IMR-90 (cell line): ENCODE measurements around the gene TRAPPC3L. TPM values are rescaled to one million over a fixed set of nuclear protein-coding genes. Genes with fewer than 3 reads are reported as not detected.

Experiments used
- ATAC-seq: fragments of 200-7000 bp; cut with Tn5 transposase; 2 replicates; pipeline ENCODE4 v1.9.1; 2020; ENCODE audit warnings: low read depth, mild to moderate bottlenecking, moderate library complexity
- BruUV-seq: library from RNA; stranded (reverse); fragments of 400-500 nt; replicated peaks from 2 replicates; lab custom pipeline; 2021; lab: Mats Ljungman, UMichigan
- CTCF ChIA-PET: fragments of 300-600 bp; formaldehyde crosslinking; extraction: SDS; loops from one replicate; lab custom pipeline; 2021; ENCODE audit warnings: antibody characterized with exemption; lab: Yijun Ruan, JAX
- POLR2A ChIA-PET: fragments of 300-600 bp; sonication (Branson Sonifier 250); formaldehyde crosslinking; loops from one replicate; lab custom pipeline; 2022; ENCODE audit warnings: antibody characterized with exemption; ENCODE audit not compliant: unreplicated experiment; lab: Charles Lee
- DNase-seq: peaks from one replicate; pipeline ENCODE4 v3.0.0; 2013
- H2AFZ ChIP-seq: replicated peaks from 2 replicates; pipeline ENCODE3; 2013; ENCODE audit warnings: low read length, mild to moderate bottlenecking; ENCODE audit not compliant: poor library complexity
- H2AK5ac ChIP-seq: 2 replicates; pipeline ENCODE4 v1.6.1; 2013; ENCODE audit warnings: low read depth, low read length, inconsistent platforms
- H2AK9ac ChIP-seq: replicated peaks from 2 replicates; pipeline ENCODE3; 2013; ENCODE audit warnings: mild to moderate bottlenecking, low read depth, low read length, moderate library complexity; ENCODE audit not compliant: poor library complexity
- H2BK120ac ChIP-seq: 2 replicates; pipeline ENCODE4 v1.6.1; 2013; ENCODE audit warnings: low read depth, low read length, inconsistent platforms
- H2BK15ac ChIP-seq: 3 replicates; pipeline ENCODE4 v1.6.1; 2013; ENCODE audit warnings: low read depth, low read length, inconsistent platforms
- H2BK20ac ChIP-seq: 2 replicates; pipeline ENCODE4 v1.6.1; 2013; ENCODE audit warnings: low read depth, mild to moderate bottlenecking, inconsistent platforms, low read length, moderate library complexity
- H2BK5ac ChIP-seq: 2 replicates; pipeline ENCODE4 v1.6.1; 2013; ENCODE audit warnings: mild to moderate bottlenecking, low read depth, low read length, inconsistent platforms; ENCODE audit not compliant: poor library complexity, severe bottlenecking
- H3K14ac ChIP-seq: replicated peaks from 2 replicates; pipeline ENCODE4 v1.6.1; 2013; ENCODE audit warnings: low read depth, low read length, inconsistent platforms
- H3K18ac ChIP-seq: 2 replicates; pipeline ENCODE4 v1.6.1; 2013; ENCODE audit warnings: low read depth, low read length, control low read depth
- H3K23ac ChIP-seq: 2 replicates; pipeline ENCODE4 v1.6.1; 2013; ENCODE audit warnings: low read depth, low read length, inconsistent platforms
- H3K27ac ChIP-seq: 2 replicates; pipeline ENCODE4 v1.5.1; 2013; ENCODE audit warnings: mild to moderate bottlenecking, control low read depth, low read length; ENCODE audit not compliant: insufficient read depth
- H3K27me3 ChIP-seq: 2 replicates; pipeline ENCODE4 v1.6.1; 2013; ENCODE audit warnings: low read length; ENCODE audit not compliant: control insufficient read depth, insufficient read depth
- H3K36me3 ChIP-seq: 2 replicates; pipeline ENCODE4 v1.6.1; 2013; ENCODE audit warnings: low read length, mixed read lengths; ENCODE audit not compliant: control insufficient read depth, insufficient read depth
- H3K4ac ChIP-seq: 2 replicates; pipeline ENCODE4 v1.6.1; 2013; ENCODE audit warnings: low read depth, low read length, inconsistent platforms
- H3K4me1 ChIP-seq: 2 replicates; pipeline ENCODE4 v1.6.1; 2013; ENCODE audit warnings: low read length, mixed read lengths; ENCODE audit not compliant: control insufficient read depth, insufficient read depth
- H3K4me2 ChIP-seq: 2 replicates; pipeline ENCODE4 v1.6.1; 2013; ENCODE audit warnings: low read depth, mild to moderate bottlenecking, control low read depth, low read length, moderate library complexity
- H3K4me3 ChIP-seq: 2 replicates; pipeline ENCODE4 v1.5.1; 2013; ENCODE audit warnings: low read depth, mild to moderate bottlenecking, control low read depth, low read length, moderate library complexity; ENCODE audit not compliant: insufficient read depth
- H3K56ac ChIP-seq: 2 replicates; pipeline ENCODE4 v1.6.1; 2013; ENCODE audit warnings: low read length, inconsistent platforms; ENCODE audit not compliant: insufficient read depth; ENCODE audit errors: extremely low read depth
- H3K79me1 ChIP-seq, 2 experiments: 2 replicates each; pipeline ENCODE4 v1.6.1; 2013; ENCODE audit warnings: low read length in 2 of 2, inconsistent platforms in 1 of 2, low read depth in 1 of 2
- H3K9ac ChIP-seq: 2 replicates; pipeline ENCODE4 v1.6.1; 2013; ENCODE audit warnings: low read depth, low read length, control low read depth
- H3K9me1 ChIP-seq: 2 replicates; pipeline ENCODE4 v1.6.1; 2013; ENCODE audit warnings: low read length, inconsistent platforms; ENCODE audit not compliant: insufficient read depth
- H3K9me3 ChIP-seq: 2 replicates; pipeline ENCODE4 v1.6.1; 2013; ENCODE audit warnings: low read length; ENCODE audit not compliant: control insufficient read depth, insufficient read depth
- H4K20me1 ChIP-seq: 2 replicates; pipeline ENCODE4 v1.6.1; 2013; ENCODE audit warnings: low read length, inconsistent platforms; ENCODE audit not compliant: insufficient read depth
- H4K5ac ChIP-seq: 2 replicates; pipeline ENCODE4 v1.6.1; 2013; ENCODE audit warnings: mild to moderate bottlenecking, low read depth, low read length, control low read depth
- H4K8ac ChIP-seq, 2 experiments: 2 replicates each; pipeline ENCODE4 v1.6.1; 2013; ENCODE audit warnings: low read depth in 2 of 2, low read length in 2 of 2, control low read depth in 1 of 2, inconsistent platforms in 1 of 2
- H4K91ac ChIP-seq: 2 replicates; pipeline ENCODE4 v1.6.1; 2013; ENCODE audit warnings: low read depth, low read length, inconsistent platforms; ENCODE audit not compliant: insufficient read depth
- CEBPB ChIP-seq: IDR thresholded peaks from 2 replicates; pipeline ENCODE4 v1.6.1; 2012; ENCODE audit warnings: low read depth, low read length, improper control_type of control experiment
- CHD1 ChIP-seq: IDR thresholded peaks from 2 replicates; pipeline ENCODE4 v1.6.1; 2012; ENCODE audit warnings: low read depth, low read length, improper control_type of control experiment
- MXI1 ChIP-seq: IDR thresholded peaks from 2 replicates; pipeline ENCODE4 v1.6.1; 2012; ENCODE audit warnings: low read depth, mild to moderate bottlenecking, low read length, moderate library complexity, borderline replicate concordance
- RFX5 ChIP-seq: IDR thresholded peaks from 2 replicates; pipeline ENCODE4 v1.8.0; 2012; ENCODE audit warnings: low read depth, mild to moderate bottlenecking, low read length, moderate library complexity
- WGBS, 2 experiments: methylation state at CpG; one replicate each; pipeline versions ENCODE4 v1.1.5 to v1.1.7; 2013; ENCODE audit warnings: missing lambda C conversion rate in 2 of 2; ENCODE audit not compliant: insufficient read length in 1 of 2; ENCODE audit errors: extremely low coverage in 2 of 2; 5-methylcytosine and 5-hydroxymethylcytosine counted together
- dilution Hi-C: fragments of 300-500 bp; cut with HindIII; formaldehyde crosslinking; loops from one replicate; pipeline ENCODE4 v1.14.3; 2018; ENCODE audit warnings: low sequenced_read_pairs; ENCODE audit not compliant: unreplicated experiment
- in situ Hi-C: fragments of 300-500 bp; cut with MboI; formaldehyde crosslinking; loops from 3 replicates; pipeline ENCODE4 v1.14.3; 2019; ENCODE audit warnings: low sequenced_read_pairs, inconsistent platforms, mixed read lengths
- intact Hi-C: fragments of 100-400 bp; cut with micrococcal nuclease; formaldehyde crosslinking; loops from 2 replicates; pipeline ENCODE4 v1.10.0; 2022
- polyA plus RNA-seq, 3 experiments: library from polyadenylated mRNA; depleted of rRNA; stranded (reverse); fragments of >200 nt; gene quantifications; 2 replicates each; pipeline ENCODE4 v1.2.3, GENCODE V29; 2012; ENCODE audit warnings: low replicate concordance in 1 of 3
- total RNA-seq: library from RNA; depleted of rRNA; stranded (reverse); fragments of >200 nt; gene quantifications from 2 replicates; pipeline ENCODE4 v1.2.3, GENCODE V29; 2012
- TF ChIP-seq, protein P1 (sequence below): conservative IDR thresholded peaks from 2 replicates; pipeline ENCODE4 v1.5.1; 2012; ENCODE audit warnings: mild to moderate bottlenecking, low read depth, low read length, improper control_type of control experiment

The TRAPPC3L gene
- total and polyA plus RNA-seq, 2 of the 4 experiments (the other 2 are of a cell fraction) = 0.03 TPM; not detected in 1

DNA sequence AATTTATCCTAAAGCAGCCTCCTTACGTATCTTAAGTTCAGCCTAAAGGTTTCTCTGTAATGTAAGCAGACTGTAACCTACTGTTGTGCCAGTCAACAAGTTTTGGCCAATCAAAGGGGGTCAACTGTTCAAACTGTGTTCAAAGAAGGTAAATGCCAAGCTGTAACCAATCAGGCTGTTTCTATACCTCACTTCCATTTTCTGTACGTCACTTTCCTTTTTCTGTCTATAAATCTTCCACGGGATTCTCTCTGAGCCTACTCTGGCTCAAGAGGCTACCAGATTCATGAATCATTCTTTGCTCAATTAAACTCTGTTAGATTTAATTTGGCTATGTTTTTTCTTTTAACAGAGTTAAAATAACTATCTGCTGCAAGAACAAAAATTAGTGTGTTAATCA is 89.4 kb downstream of the TRAPPC3L start:
- H3K9me3 ChIP-seq = no peaks in the 10 kb centered on the region
- H3K36me3 ChIP-seq = no peaks in the 10 kb centered on the region
- H4K8ac ChIP-seq = no peak overlapping the region
- H3K27ac ChIP-seq = no peak overlapping the region
- no peak overlapping the region for H2AK9ac ChIP-seq
- H2BK120ac ChIP-seq = no peak overlapping the region
- no peak overlapping the region for H3K4me2 ChIP-seq
- no peak overlapping the region for H2BK5ac ChIP-seq
- H3K4me1 ChIP-seq = no peaks in the 10 kb centered on the region
- H2AK5ac ChIP-seq = no peak overlapping the region
- TF ChIP-seq CHD1 (no peak), RFX5 (no peak), CEBPB (no peak), MXI1 (no peak)
- TF ChIP-seq, protein P1, sequence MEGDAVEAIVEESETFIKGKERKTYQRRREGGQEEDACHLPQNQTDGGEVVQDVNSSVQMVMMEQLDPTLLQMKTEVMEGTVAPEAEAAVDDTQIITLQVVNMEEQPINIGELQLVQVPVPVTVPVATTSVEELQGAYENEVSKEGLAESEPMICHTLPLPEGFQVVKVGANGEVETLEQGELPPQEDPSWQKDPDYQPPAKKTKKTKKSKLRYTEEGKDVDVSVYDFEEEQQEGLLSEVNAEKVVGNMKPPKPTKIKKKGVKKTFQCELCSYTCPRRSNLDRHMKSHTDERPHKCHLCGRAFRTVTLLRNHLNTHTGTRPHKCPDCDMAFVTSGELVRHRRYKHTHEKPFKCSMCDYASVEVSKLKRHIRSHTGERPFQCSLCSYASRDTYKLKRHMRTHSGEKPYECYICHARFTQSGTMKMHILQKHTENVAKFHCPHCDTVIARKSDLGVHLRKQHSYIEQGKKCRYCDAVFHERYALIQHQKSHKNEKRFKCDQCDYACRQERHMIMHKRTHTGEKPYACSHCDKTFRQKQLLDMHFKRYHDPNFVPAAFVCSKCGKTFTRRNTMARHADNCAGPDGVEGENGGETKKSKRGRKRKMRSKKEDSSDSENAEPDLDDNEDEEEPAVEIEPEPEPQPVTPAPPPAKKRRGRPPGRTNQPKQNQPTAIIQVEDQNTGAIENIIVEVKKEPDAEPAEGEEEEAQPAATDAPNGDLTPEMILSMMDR = no peak
- H3K23ac ChIP-seq = no peak overlapping the region
- in situ Hi-C loops (no loop called here), dilution Hi-C loops (no loop called here), intact Hi-C loops (no loop called here)
- no peak overlapping the region for H3K4ac ChIP-seq
- no peak overlapping the region for H3K14ac ChIP-seq
- H2AFZ ChIP-seq = no peak overlapping the region
- CTCF ChIA-PET = no interaction called here
- BruUV-seq = no TSS peak
- no peak overlapping the region for H3K4me3 ChIP-seq
- H2BK20ac ChIP-seq = no peak overlapping the region
- no peak overlapping the region for H3K56ac ChIP-seq
- 100% methylated on average over 1 of the region's 3 CpGs; no CpG with 5 or more reads in 1 of the 2 experiments for WGBS, 2 experiments
- H4K91ac ChIP-seq = no peak overlapping the region
- H3K9ac ChIP-seq = no peak overlapping the region
- ATAC-seq = no peak
- no peak overlapping the region for H3K18ac ChIP-seq
- H3K27me3 ChIP-seq = peaks cover 4% of the 10 kb centered on the region
- H4K20me1 ChIP-seq = no peaks in the 10 kb centered on the region
- no peak for DNase-seq
- peaks cover under 1% of the 10 kb centered on the region; the same call in 1 of the 2 replicates for H3K9me1 ChIP-seq
- no peaks in the 10 kb centered on the region for H3K79me1 ChIP-seq
- POLR2A ChIA-PET = no interaction called here
- H4K5ac ChIP-seq = no peak overlapping the region
- H2BK15ac ChIP-seq = no peak overlapping the region
